ENCODE data around the gene OLFM1.
A peak's percentile ranks its signal among the peaks of the same experiment; 100 is the strongest.

Gene OLFM1

GRCh38 chr9:135076876-135077430, 10.5 kb upstream of the OLFM1 start:
- DNase-seq (ENCODE audit: low read depth, low spot score), result no peak

GRCh38 chr9:135077497-135078200, 9.8 kb upstream of the OLFM1 start:
- peak; percentile 64 for DNase-seq (ENCODE audit: low read depth, low spot score)

GRCh38 chr9:135078361-135078821, 9.1 kb upstream of the OLFM1 start:
- no peak for DNase-seq (ENCODE audit: low read depth, low spot score)

- DNase-seq (ENCODE audit: low read depth, low spot score), result no peak
Measured at GRCh38 chr9:135079018-135079417, 8.4 kb upstream of the OLFM1 start.

GRCh38 chr9:135079676-135080075, 7.8 kb upstream of the OLFM1 start:
- no peak for DNase-seq (ENCODE audit: low read depth, low spot score)

- no peak for DNase-seq (ENCODE audit: low read depth, low spot score)
Measured at GRCh38 chr9:135080286-135081263, 6.9 kb upstream of the OLFM1 start.

GRCh38 chr9:135081264-135081660, 6.2 kb upstream of the OLFM1 start:
- DNase-seq (ENCODE audit: low read depth, low spot score), result no peak

- no peak for DNase-seq (ENCODE audit: low read depth, low spot score)
Measured at GRCh38 chr9:135081731-135082130, 5.7 kb upstream of the OLFM1 start.

GRCh38 chr9:135082536-135082935, 4.9 kb upstream of the OLFM1 start:
- no peak for DNase-seq (ENCODE audit: low read depth, low spot score)

GRCh38 chr9:135083241-135083810, 4.1 kb upstream of the OLFM1 start:
- no peak for DNase-seq (ENCODE audit: low read depth, low spot score)

GRCh38 chr9:135083831-135084230, 3.6 kb upstream of the OLFM1 start:
- DNase-seq (ENCODE audit: low read depth, low spot score), result no peak

GRCh38 chr9:135084262-135084661, 3.2 kb upstream of the OLFM1 start:
- DNase-seq (ENCODE audit: low read depth, low spot score), result no peak

GRCh38 chr9:135084881-135085760, 2.3 kb upstream of the OLFM1 start:
- no peak for DNase-seq (ENCODE audit: low read depth, low spot score)

GRCh38 chr9:135085830-135086546, 1.5 kb upstream of the OLFM1 start:
- DNase-seq (ENCODE audit: low read depth, low spot score), result peak; percentile 84

GRCh38 chr9:135086597-135087488, 625 bp upstream of the OLFM1 start:
- no peak for DNase-seq (ENCODE audit: low read depth, low spot score)

- peak; percentile 17 for DNase-seq (ENCODE audit: low read depth, low spot score)
Measured at GRCh38 chr9:135087899-135088347, 455 bp downstream of the OLFM1 start.

GRCh38 chr9:135088348-135088978, 995 bp downstream of the OLFM1 start:
- no peak for DNase-seq (ENCODE audit: low read depth, low spot score)

GRCh38 chr9:135088979-135089847, 1.7 kb downstream of the OLFM1 start:
- DNase-seq (ENCODE audit: low read depth, low spot score), result no peak

All from astrocyte of the hippocampus (primary cell).